Liver (tissue), 9 donors: ENCODE measurements around the gene TPRA1. TPM values are rescaled to one million over a fixed set of nuclear protein-coding genes. Genes with fewer than 3 reads are reported as not detected.

ENCODE experiments used
- DNase-seq: peaks from one replicate; pipeline ENCODE4 v3.0.0-alpha.2; 2017; ENCODE audit warnings: low spot score
- H3K27ac ChIP-seq, 2 donors: one replicate each; pipeline ENCODE4 v1.7.0; 2013; ENCODE audit warnings: inconsistent platforms in 2 of 2, low read length in 2 of 2, control low read depth in 1 of 2, low read depth in 1 of 2, mild to moderate bottlenecking in 1 of 2
- H3K27me3 ChIP-seq, 4 donors: one replicate each; pipeline versions ENCODE4 v1.6.1 to v1.7.0; 2013; ENCODE audit warnings: low read length in 3 of 4, inconsistent platforms in 1 of 4, mild to moderate bottlenecking in 1 of 4, moderate library complexity in 1 of 4; ENCODE audit not compliant: control insufficient read depth in 4 of 4, insufficient read depth in 4 of 4
- H3K36me3 ChIP-seq, 4 donors: one replicate each; pipeline versions ENCODE4 v1.6.1 to v1.7.0; 2013; ENCODE audit warnings: low read length in 3 of 4, mild to moderate bottlenecking in 3 of 4, low read depth in 1 of 4, moderate library complexity in 1 of 4; ENCODE audit not compliant: control insufficient read depth in 4 of 4, insufficient read depth in 3 of 4
- H3K4me1 ChIP-seq, 4 donors: one replicate each; pipeline versions ENCODE4 v1.6.1 to v1.7.0; 2013; ENCODE audit warnings: low read length in 3 of 4, mild to moderate bottlenecking in 3 of 4, moderate library complexity in 1 of 4; ENCODE audit not compliant: control insufficient read depth in 4 of 4, insufficient read depth in 4 of 4
- H3K4me3 ChIP-seq, 3 donors: one replicate each; pipeline versions ENCODE4 v1.6.1 to v1.7.0; 2013; ENCODE audit warnings: low read length in 3 of 3, control low read depth in 1 of 3, low read depth in 1 of 3, mild to moderate bottlenecking in 1 of 3
- H3K9ac ChIP-seq, 2 donors: one replicate each; pipeline ENCODE4 v1.7.0; 2013; ENCODE audit warnings: low read length in 2 of 2, mild to moderate bottlenecking in 2 of 2, moderate library complexity in 2 of 2, control low read depth in 1 of 2, low read depth in 1 of 2
- H3K9me3 ChIP-seq, 4 donors: one replicate each; pipeline versions ENCODE4 v1.6.1 to v1.7.0; 2013; ENCODE audit warnings: low read length in 3 of 4; ENCODE audit not compliant: control insufficient read depth in 4 of 4
- EGR1 ChIP-seq, 2 donors: IDR thresholded peaks; 2 replicates each; pipeline ENCODE4 v1.6.1; 2016 to 2018; ENCODE audit warnings: antibody characterized with exemption in 2 of 2, low read depth in 2 of 2
- FOXA1 ChIP-seq: IDR thresholded peaks from 2 replicates; pipeline ENCODE4 v1.6.1; 2016; ENCODE audit warnings: antibody characterized with exemption
- FOXA2 ChIP-seq: IDR thresholded peaks from 2 replicates; pipeline ENCODE4 v1.6.1; 2016; ENCODE audit warnings: antibody characterized with exemption
- GABPA ChIP-seq, 2 donors: IDR thresholded peaks in 1 of 2; conservative IDR thresholded peaks in 1 of 2; 2 replicates each; pipeline ENCODE4 v1.6.1; 2016; ENCODE audit warnings: antibody characterized with exemption in 2 of 2, mild to moderate bottlenecking in 1 of 2, moderate library complexity in 1 of 2
- HNF4G ChIP-seq: IDR thresholded peaks from 2 replicates; pipeline ENCODE4 v1.6.1; 2016; ENCODE audit warnings: antibody characterized with exemption
- RAD21 ChIP-seq, 2 donors: IDR thresholded peaks; 2 replicates each; pipeline ENCODE4 v1.6.1; 2016; ENCODE audit warnings: antibody characterized with exemption in 2 of 2, mild to moderate bottlenecking in 2 of 2
- RXRA ChIP-seq, 2 donors: IDR thresholded peaks; 2 replicates each; pipeline ENCODE4 v1.6.1; 2017 to 2018; ENCODE audit warnings: antibody characterized with exemption in 2 of 2, mild to moderate bottlenecking in 1 of 2
- TAF1 ChIP-seq: conservative IDR thresholded peaks from 2 replicates; pipeline ENCODE4 v1.6.1; 2016; ENCODE audit warnings: antibody characterized with exemption, mild to moderate bottlenecking
- YY1 ChIP-seq: IDR thresholded peaks from 2 replicates; pipeline ENCODE4 v1.6.1; 2016; ENCODE audit warnings: antibody characterized with exemption, mild to moderate bottlenecking
- WGBS: extraction: QIAGEN DNeasy Blood & Tissue Kit; methylation state at CpG from one replicate; pipeline ENCODE4 v1.1.7; 2013; 5-methylcytosine and 5-hydroxymethylcytosine counted together
- polyA plus RNA-seq, 2 donors: library from polyadenylated mRNA; stranded (reverse) in 1 of 2; unstranded in 1 of 2; fragments of 200-250 nt in 1 of 2; fragments of >200 nt in 1 of 2; fragmentation: Nextera tagmentation in 1 of 2; extraction: Ambion mirVana in 1 of 2; gene quantifications; one replicate each; pipeline versions ENCODE4 v1.2.1 to v1.2.3, GENCODE V29; 2013 to 2015
- total RNA-seq, 2 donors: library from RNA; depleted of rRNA; stranded (reverse); fragments of >200 nt; gene quantifications; one replicate each; pipeline ENCODE4 v1.2.3, GENCODE V29; 2014
- TF ChIP-seq, protein P1 (sequence below): IDR thresholded peaks from 2 replicates; pipeline ENCODE4 v1.6.1; 2016; ENCODE audit warnings: antibody characterized with exemption
- TF ChIP-seq, protein P2 (sequence below): IDR thresholded peaks from 2 replicates; pipeline ENCODE4 v1.6.1; 2016; ENCODE audit warnings: antibody characterized with exemption
- TF ChIP-seq, protein P3 (sequence below): IDR thresholded peaks from 2 replicates; pipeline ENCODE4 v1.6.1; 2016; ENCODE audit warnings: antibody characterized with exemption
- donor health status: healthy.
- donor health status: healthy.
- donor health status: healthy.
- donor health status: healthy.
- donor health status: healthy.

TPRA1 gene
- total and polyA plus RNA-seq, 4 donors, result 17.3 to 27.1 (median 21.3) TPM

DNA sequence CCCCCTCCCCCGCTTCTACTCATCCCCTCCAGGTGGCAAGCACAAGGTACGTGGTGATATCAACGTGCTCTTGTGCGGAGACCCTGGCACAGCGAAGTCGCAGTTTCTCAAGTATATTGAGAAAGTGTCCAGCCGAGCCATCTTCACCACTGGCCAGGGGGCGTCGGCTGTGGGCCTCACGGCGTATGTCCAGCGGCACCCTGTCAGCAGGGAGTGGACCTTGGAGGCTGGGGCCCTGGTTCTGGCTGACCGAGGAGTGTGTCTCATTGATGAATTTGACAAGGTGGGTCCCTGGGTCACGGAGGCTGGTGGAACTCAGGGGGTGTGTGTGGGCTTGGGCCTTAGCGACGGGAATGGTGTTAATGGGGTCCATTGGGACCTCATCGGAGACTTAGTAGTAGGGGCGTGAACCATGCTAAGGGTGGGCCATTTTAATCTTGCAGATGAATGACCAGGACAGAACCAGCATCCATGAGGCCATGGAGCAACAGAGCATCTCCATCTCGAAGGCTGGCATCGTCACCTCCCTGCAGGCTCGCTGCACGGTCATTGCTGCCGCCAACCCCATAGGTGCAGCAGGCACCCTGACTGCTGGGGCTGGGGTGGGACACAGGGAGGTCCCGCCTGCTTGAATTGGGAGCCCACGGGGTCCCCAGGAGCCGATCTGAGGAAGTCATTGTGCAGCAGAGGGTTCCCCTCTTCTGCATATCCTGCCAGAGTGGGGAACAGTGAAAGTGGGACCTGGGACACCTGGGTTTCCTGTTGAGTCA, 26.5 kb upstream of the TPRA1 start:
- TF ChIP-seq GABPA (IDR thresholded peaks at IDR 0.05 in 1 of 2, conservative IDR thresholded peaks at IDR 0.05 in 1 of 2) (no peak), TAF1 (no peak), YY1 (no peak), RXRA (IDR thresholded peaks at IDR 0.05) (no peak), RAD21 (IDR thresholded peaks at IDR 0.05) (no peak), EGR1 (IDR thresholded peaks at IDR 0.05; ENCODE audit: low read depth in 2 of 2) (no peak), HNF4G (no peak)
- TF ChIP-seq, protein P1, sequence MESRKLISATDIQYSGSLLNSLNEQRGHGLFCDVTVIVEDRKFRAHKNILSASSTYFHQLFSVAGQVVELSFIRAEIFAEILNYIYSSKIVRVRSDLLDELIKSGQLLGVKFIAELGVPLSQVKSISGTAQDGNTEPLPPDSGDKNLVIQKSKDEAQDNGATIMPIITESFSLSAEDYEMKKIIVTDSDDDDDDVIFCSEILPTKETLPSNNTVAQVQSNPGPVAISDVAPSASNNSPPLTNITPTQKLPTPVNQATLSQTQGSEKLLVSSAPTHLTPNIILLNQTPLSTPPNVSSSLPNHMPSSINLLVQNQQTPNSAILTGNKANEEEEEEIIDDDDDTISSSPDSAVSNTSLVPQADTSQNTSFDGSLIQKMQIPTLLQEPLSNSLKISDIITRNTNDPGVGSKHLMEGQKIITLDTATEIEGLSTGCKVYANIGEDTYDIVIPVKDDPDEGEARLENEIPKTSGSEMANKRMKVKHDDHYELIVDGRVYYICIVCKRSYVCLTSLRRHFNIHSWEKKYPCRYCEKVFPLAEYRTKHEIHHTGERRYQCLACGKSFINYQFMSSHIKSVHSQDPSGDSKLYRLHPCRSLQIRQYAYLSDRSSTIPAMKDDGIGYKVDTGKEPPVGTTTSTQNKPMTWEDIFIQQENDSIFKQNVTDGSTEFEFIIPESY, result no peak
- TF ChIP-seq, protein P2, sequence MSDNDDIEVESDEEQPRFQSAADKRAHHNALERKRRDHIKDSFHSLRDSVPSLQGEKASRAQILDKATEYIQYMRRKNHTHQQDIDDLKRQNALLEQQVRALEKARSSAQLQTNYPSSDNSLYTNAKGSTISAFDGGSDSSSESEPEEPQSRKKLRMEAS, result no peak
- TF ChIP-seq, protein P3, sequence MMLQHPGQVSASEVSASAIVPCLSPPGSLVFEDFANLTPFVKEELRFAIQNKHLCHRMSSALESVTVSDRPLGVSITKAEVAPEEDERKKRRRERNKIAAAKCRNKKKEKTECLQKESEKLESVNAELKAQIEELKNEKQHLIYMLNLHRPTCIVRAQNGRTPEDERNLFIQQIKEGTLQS, result no peak
- Histone ChIP-seq H3K36me3 (peaks cover 0 to 8% (median 4%) of the 10 kb centered on the region in 4 donors), H3K27ac (no peak overlapping the region), H3K9ac (no peak overlapping the region), H3K4me3 (no peak overlapping the region), H3K27me3 (no peaks in the 10 kb centered on the region), H3K4me1 (peaks cover 5 to 14% (median 8%) of the 10 kb centered on the region in 4 donors), H3K9me3 (no peaks in the 10 kb centered on the region)
- DNase-seq, result no peak
- 97% methylated on average over 26 of the region's 26 CpGs for WGBS

DNA sequence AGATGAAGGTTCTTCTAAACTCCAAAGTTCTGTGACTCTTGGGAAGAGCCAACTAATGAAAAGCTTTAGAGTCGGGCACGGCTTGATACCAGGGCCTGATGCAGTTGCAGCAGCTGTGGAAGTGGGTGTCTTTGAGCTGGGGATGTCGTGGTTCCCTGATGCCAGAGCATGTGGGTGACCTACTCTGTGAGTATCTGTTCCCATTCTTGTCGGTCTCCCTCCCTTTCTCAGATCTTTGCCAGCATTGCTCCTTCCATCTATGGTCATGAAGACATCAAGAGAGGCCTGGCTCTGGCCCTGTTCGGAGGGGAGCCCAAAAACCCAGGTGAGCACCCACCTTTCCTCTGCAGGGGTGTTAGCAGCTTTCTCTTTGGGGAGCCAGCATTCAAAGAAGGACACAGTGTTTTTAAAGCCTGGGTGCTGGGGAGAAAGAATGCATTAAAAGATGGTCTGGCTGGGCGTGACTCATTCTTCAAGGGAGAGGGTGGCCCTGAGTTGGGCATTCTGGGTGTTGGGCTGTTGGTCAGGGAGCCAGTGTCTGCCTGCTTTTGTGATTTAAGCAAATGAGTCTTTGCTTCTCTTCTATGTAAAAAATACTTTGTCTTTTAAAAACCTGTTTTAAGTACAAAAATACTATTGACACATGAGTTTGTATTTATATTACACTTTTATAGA, 25.2 kb upstream of the TPRA1 start:
- H3K9me3 ChIP-seq, result no peaks in the 10 kb centered on the region
- no peak overlapping the region for H3K27ac ChIP-seq
- no peak overlapping the region for H3K4me3 ChIP-seq
- H3K4me1 ChIP-seq, result peaks cover 5 to 14% (median 8%) of the 10 kb centered on the region in 4 donors
- no peak for DNase-seq
- no peaks in the 10 kb centered on the region for H3K27me3 ChIP-seq
- no peak overlapping the region for H3K9ac ChIP-seq
- TF ChIP-seq, protein P1, result no peak
- TF ChIP-seq FOXA1 (no peak), FOXA2 (no peak)
- H3K36me3 ChIP-seq, result peaks cover 0 to 5% (median 1%) of the 10 kb centered on the region in 4 donors
- 92% methylated on average over 6 of the region's 6 CpGs for whole genome bisulfite sequencing
